GM23338 (cell line): ENCODE results near the gene GUCY2F. TPM values are rescaled to one million over a fixed set of nuclear protein-coding genes. Genes with fewer than 3 reads are reported as not detected.

Experiments
- ATAC-seq: fragments of 200-7000 bp; cut with Tn5 transposase; 3 replicates; pipeline ENCODE4 v1.9.1; 2020
- DNase-seq: peaks from one replicate; pipeline ENCODE4 v3.0.0-alpha.2; 2015; ENCODE audit warnings: low spot score
- H2AFZ ChIP-seq: fragments of 200-600 bp; sonication (generic); 2 replicates; pipeline ENCODE4 v1.8.0; 2016; ENCODE audit warnings: antibody characterized with exemption, mild to moderate bottlenecking, moderate library complexity
- H3F3A ChIP-seq: fragments of 200-600 bp; sonication (generic); replicated peaks from 2 replicates; pipeline ENCODE4 v1.8.0; 2017; ENCODE audit warnings: antibody characterized with exemption, mixed run types, low read depth
- H3K27ac ChIP-seq: fragments of 200-600 bp; sonication (generic); 2 replicates; pipeline ENCODE4 v1.6.1; 2016; ENCODE audit warnings: low read depth
- H3K27me3 ChIP-seq: fragments of 200-600 bp; sonication (generic); 2 replicates; pipeline ENCODE4 v1.8.0; 2016; ENCODE audit warnings: mild to moderate bottlenecking, mixed run types, moderate library complexity; ENCODE audit not compliant: insufficient read depth
- H3K36me3 ChIP-seq: fragments of 200-600 bp; sonication (generic); 2 replicates; pipeline ENCODE4 v1.8.0; 2016; ENCODE audit warnings: mild to moderate bottlenecking; ENCODE audit not compliant: insufficient read depth
- H3K4me1 ChIP-seq: fragments of 200-600 bp; sonication (generic); 2 replicates; pipeline ENCODE4 v1.8.0; 2016; ENCODE audit warnings: mild to moderate bottlenecking, moderate library complexity; ENCODE audit not compliant: insufficient read depth
- H3K4me2 ChIP-seq: fragments of 200-600 bp; sonication (generic); 2 replicates; pipeline ENCODE4 v1.7.1; 2017; ENCODE audit warnings: mixed run types
- H3K4me3 ChIP-seq: fragments of 200-600 bp; sonication (generic); 2 replicates; pipeline ENCODE4 v1.6.1; 2016; ENCODE audit warnings: mixed run types
- H3K79me2 ChIP-seq: fragments of 200-600 bp; sonication (generic); replicated peaks from 2 replicates; pipeline ENCODE4 v1.8.0; 2017; ENCODE audit warnings: mild to moderate bottlenecking; ENCODE audit not compliant: insufficient read depth
- H3K9me2 ChIP-seq: fragments of 200-600 bp; sonication (generic); 2 replicates; pipeline ENCODE4 v1.8.0; 2017; ENCODE audit not compliant: insufficient read depth
- H4K20me1 ChIP-seq: fragments of 200-600 bp; sonication (generic); replicated peaks from 2 replicates; pipeline ENCODE4 v1.8.0; 2017; ENCODE audit warnings: mild to moderate bottlenecking; ENCODE audit not compliant: insufficient read depth
- H3K27ac Mint-ChIP-seq: 2 replicates; pipeline ENCODE4 v1.8.0; 2020; ENCODE audit warnings: inconsistent platforms, mild to moderate bottlenecking, moderate library complexity, mixed read lengths
- H3K27me3 Mint-ChIP-seq: 3 replicates; pipeline ENCODE4 v1.8.0; 2022; ENCODE audit warnings: low read depth, mild to moderate bottlenecking, moderate library complexity, mixed read lengths, inconsistent platforms; ENCODE audit not compliant: insufficient read depth, poor library complexity
- H3K36me3 Mint-ChIP-seq: 3 replicates; pipeline ENCODE4 v1.8.0; 2021; ENCODE audit warnings: low read depth, mild to moderate bottlenecking, inconsistent platforms, moderate library complexity, mixed read lengths
- H3K4me1 Mint-ChIP-seq: 3 replicates; pipeline ENCODE4 v1.8.0; 2020; ENCODE audit warnings: mild to moderate bottlenecking, inconsistent platforms, mixed read lengths
- H3K4me3 Mint-ChIP-seq: 3 replicates; pipeline ENCODE4 v1.8.0; 2021; ENCODE audit warnings: moderate library complexity, mild to moderate bottlenecking, inconsistent platforms, mixed read lengths
- H3K9me3 Mint-ChIP-seq: 3 replicates; pipeline ENCODE4 v1.8.0; 2020; ENCODE audit warnings: moderate library complexity, mild to moderate bottlenecking, inconsistent platforms, mixed read lengths
- CREB1 ChIP-seq: fragments of 250-450 bp; sonication (Bioruptor Pico); IDR thresholded peaks from 2 replicates; pipeline ENCODE4 v1.5.0; 2020; ENCODE audit warnings: low read depth, mild to moderate bottlenecking, moderate library complexity
- CTCF ChIP-seq, 2 experiments: fragments of 200-600 bp in 1 of 2; sonication (generic) in 1 of 2; conservative IDR thresholded peaks; 2 replicates each; pipeline versions ENCODE4 v1.5.1 to v1.6.1; 2016 to 2017; ENCODE audit warnings: antibody characterized with exemption in 2 of 2, low read depth in 2 of 2, mild to moderate bottlenecking in 2 of 2, moderate library complexity in 1 of 2
- ETS1 ChIP-seq: IDR thresholded peaks from 2 replicates; pipeline ENCODE4 v1.6.1; 2016; ENCODE audit warnings: antibody characterized with exemption
- EZH2 ChIP-seq: fragments of 200-600 bp; sonication (generic); IDR thresholded peaks from one replicate; pipeline ENCODE4 v1.8.0; 2017; ENCODE audit warnings: antibody characterized with exemption, mild to moderate bottlenecking, low read depth; ENCODE audit not compliant: unreplicated experiment
- EZH2phosphoT487 ChIP-seq: fragments of 200-600 bp; sonication (generic); IDR thresholded peaks from one replicate; pipeline ENCODE4 v1.8.1; 2018; ENCODE audit warnings: antibody characterized with exemption; ENCODE audit not compliant: unreplicated experiment
- JUNB ChIP-seq: IDR thresholded peaks from one replicate; pipeline ENCODE4 v1.6.1; 2016; ENCODE audit warnings: antibody characterized with exemption; ENCODE audit not compliant: unreplicated experiment
- NANOG ChIP-seq: IDR thresholded peaks from 2 replicates; pipeline ENCODE4 v1.6.1; 2016; ENCODE audit warnings: antibody characterized with exemption, borderline replicate concordance
- POLR2AphosphoS5 ChIP-seq: IDR thresholded peaks from 2 replicates; pipeline ENCODE4 v1.6.1; 2016; ENCODE audit warnings: antibody characterized with exemption, low read depth
- ZNF331 ChIP-seq: fragments of 250-450 bp; sonication (Bioruptor Pico); IDR thresholded peaks from 2 replicates; pipeline ENCODE4 v1.5.0; 2020; ENCODE audit warnings: low read depth, mild to moderate bottlenecking, moderate library complexity
- long read RNA-seq: library from polyadenylated mRNA; unstranded; transcript quantifications from one replicate; pipeline ENCODE4 v2.0.0, GENCODE V29; 2020; ENCODE audit not compliant: unreplicated experiment
- polyA plus RNA-seq: library from polyadenylated mRNA; unstranded; fragments of >200 nt; fragmentation: Nextera tagmentation; extraction: Ambion mirVana; gene quantifications from 2 replicates; pipeline ENCODE4 v1.2.1, GENCODE V29; 2016
- total RNA-seq: library from RNA; depleted of rRNA; stranded (reverse); fragments of >200 nt; shearing (Covaris generic); gene quantifications from 2 replicates; pipeline ENCODE4 v1.2.3, GENCODE V29; 2014; rRNA removed
- TF ChIP-seq, protein P1 (sequence below): fragments of 250-450 bp; sonication (Bioruptor Pico); IDR thresholded peaks from 2 replicates; pipeline ENCODE4 v1.5.0; 2020; ENCODE audit warnings: mild to moderate bottlenecking, moderate library complexity

Gene GUCY2F
- total RNA-seq, result 0.10 TPM in 1 of 2 replicates, not detected in the other
- polyA plus RNA-seq, result 0.06 TPM in 1 of 2 replicates, not detected in the other
- long read RNA-seq, result 0 reads

DNA sequence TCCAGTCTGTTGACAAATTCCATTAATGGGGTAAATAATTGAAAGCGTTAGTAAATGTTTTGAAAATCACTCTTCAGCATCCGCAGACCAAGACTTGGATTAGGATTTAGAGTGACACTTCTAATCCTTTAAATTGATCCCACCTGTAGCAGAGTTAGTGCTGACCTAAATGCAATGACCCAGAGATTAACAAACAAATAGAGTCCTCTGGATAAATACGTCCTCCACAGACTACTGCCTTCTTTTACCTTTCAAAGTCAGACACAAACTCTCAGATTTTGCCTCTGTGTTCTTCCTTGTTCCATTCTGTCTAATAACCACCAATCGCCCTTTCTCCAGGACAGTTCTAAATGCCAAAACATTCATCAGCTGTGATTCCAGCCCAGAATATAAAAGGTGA, at the start of gene GUCY2F:
TSS of gene GUCY2F (minus strand) at position 101 of the 400 bp plus-strand sequence. CDS start 6,150 bp downstream, outside the sequence.
- Histone ChIP-seq H3K27ac (no peak within 1 kb of the TSS), H3K36me3 (no peaks in the 10 kb centered on the region), H3K9me2 (no peaks in the 10 kb centered on the region), H3K4me2 (no peak within 1 kb of the TSS), H3K4me3 (no peak within 1 kb of the TSS), H2AFZ (no peak within 1 kb of the TSS), H3F3A (no peaks in the 10 kb centered on the region), H3K4me1 (no peaks in the 10 kb centered on the region), H3K79me2 (no peaks in the 10 kb centered on the region), H3K27me3 (no peaks in the 10 kb centered on the region), H4K20me1 (no peaks in the 10 kb centered on the region)
- peaks cover 1% of the 10 kb centered on the region for H3K27me3 Mint-ChIP-seq
- no peaks in the 10 kb centered on the region for H3K4me1 Mint-ChIP-seq
- TF ChIP-seq EZH2phosphoT487, result no peak
- TF ChIP-seq CTCF (conservative IDR thresholded peaks at IDR 0.05; ENCODE audit: low read depth in 2 of 2), result no peak
- TF ChIP-seq ZNF331 (CRISPR knock-in tag), result no peak
- no peak for TF ChIP-seq POLR2AphosphoS5
- TF ChIP-seq NANOG, result no peak
- no peak for TF ChIP-seq EZH2
- no peak for TF ChIP-seq CREB1 (CRISPR knock-in tag)
- TF ChIP-seq ETS1, result no peak
- TF ChIP-seq JUNB, result no peak
- TF ChIP-seq, protein P1, sequence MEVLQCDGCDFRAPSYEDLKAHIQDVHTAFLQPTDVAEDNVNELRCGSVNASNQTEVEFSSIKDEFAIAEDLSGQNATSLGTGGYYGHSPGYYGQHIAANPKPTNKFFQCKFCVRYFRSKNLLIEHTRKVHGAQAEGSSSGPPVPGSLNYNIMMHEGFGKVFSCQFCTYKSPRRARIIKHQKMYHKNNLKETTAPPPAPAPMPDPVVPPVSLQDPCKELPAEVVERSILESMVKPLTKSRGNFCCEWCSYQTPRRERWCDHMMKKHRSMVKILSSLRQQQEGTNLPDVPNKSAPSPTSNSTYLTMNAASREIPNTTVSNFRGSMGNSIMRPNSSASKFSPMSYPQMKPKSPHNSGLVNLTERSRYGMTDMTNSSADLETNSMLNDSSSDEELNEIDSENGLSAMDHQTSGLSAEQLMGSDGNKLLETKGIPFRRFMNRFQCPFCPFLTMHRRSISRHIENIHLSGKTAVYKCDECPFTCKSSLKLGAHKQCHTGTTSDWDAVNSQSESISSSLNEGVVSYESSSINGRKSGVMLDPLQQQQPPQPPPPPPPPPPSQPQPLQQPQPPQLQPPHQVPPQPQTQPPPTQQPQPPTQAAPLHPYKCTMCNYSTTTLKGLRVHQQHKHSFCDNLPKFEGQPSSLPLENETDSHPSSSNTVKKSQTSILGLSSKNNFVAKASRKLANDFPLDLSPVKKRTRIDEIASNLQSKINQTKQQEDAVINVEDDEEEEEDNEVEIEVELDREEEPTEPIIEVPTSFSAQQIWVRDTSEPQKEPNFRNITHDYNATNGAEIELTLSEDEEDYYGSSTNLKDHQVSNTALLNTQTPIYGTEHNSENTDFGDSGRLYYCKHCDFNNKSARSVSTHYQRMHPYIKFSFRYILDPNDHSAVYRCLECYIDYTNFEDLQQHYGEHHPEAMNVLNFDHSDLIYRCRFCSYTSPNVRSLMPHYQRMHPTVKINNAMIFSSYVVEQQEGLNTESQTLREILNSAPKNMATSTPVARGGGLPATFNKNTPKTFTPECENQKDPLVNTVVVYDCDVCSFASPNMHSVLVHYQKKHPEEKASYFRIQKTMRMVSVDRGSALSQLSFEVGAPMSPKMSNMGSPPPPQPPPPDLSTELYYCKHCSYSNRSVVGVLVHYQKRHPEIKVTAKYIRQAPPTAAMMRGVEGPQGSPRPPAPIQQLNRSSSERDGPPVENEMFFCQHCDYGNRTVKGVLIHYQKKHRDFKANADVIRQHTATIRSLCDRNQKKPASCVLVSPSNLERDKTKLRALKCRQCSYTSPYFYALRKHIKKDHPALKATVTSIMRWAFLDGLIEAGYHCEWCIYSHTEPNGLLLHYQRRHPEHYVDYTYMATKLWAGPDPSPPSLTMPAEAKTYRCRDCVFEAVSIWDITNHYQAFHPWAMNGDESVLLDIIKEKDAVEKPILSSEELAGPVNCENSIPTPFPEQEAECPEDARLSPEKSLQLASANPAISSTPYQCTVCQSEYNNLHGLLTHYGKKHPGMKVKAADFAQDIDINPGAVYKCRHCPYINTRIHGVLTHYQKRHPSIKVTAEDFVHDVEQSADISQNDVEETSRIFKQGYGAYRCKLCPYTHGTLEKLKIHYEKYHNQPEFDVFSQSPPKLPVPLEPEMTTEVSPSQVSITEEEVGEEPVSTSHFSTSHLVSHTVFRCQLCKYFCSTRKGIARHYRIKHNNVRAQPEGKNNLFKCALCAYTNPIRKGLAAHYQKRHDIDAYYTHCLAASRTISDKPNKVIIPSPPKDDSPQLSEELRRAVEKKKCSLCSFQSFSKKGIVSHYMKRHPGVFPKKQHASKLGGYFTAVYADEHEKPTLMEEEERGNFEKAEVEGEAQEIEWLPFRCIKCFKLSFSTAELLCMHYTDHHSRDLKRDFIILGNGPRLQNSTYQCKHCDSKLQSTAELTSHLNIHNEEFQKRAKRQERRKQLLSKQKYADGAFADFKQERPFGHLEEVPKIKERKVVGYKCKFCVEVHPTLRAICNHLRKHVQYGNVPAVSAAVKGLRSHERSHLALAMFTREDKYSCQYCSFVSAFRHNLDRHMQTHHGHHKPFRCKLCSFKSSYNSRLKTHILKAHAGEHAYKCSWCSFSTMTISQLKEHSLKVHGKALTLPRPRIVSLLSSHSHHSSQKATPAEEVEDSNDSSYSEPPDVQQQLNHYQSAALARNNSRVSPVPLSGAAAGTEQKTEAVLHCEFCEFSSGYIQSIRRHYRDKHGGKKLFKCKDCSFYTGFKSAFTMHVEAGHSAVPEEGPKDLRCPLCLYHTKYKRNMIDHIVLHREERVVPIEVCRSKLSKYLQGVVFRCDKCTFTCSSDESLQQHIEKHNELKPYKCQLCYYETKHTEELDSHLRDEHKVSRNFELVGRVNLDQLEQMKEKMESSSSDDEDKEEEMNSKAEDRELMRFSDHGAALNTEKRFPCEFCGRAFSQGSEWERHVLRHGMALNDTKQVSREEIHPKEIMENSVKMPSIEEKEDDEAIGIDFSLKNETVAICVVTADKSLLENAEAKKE, result no peak
- no peak within 1 kb of the TSS; the same call in 1 of the 2 replicates for H3K27ac Mint-ChIP-seq
- H3K36me3 Mint-ChIP-seq, result no peaks in the 10 kb centered on the region
- ATAC-seq, result no peak
- no peak within 1 kb of the TSS for H3K4me3 Mint-ChIP-seq
- H3K9me3 Mint-ChIP-seq, result no peaks in the 10 kb centered on the region
- DNase-seq, result no peak
